HG03064 (cell line): ENCODE results near the gene VPS52.
A peak's percentile ranks its signal among the peaks of the same experiment; 100 is the strongest.

ENCODE experiments used
- ATAC-seq: cut with Tn5 transposase; IDR thresholded peaks from one replicate; pipeline ENCODE4 v1.9.1; 2021; ENCODE audit warnings: low read depth; ENCODE audit not compliant: unreplicated experiment

The VPS52 gene, protein sequence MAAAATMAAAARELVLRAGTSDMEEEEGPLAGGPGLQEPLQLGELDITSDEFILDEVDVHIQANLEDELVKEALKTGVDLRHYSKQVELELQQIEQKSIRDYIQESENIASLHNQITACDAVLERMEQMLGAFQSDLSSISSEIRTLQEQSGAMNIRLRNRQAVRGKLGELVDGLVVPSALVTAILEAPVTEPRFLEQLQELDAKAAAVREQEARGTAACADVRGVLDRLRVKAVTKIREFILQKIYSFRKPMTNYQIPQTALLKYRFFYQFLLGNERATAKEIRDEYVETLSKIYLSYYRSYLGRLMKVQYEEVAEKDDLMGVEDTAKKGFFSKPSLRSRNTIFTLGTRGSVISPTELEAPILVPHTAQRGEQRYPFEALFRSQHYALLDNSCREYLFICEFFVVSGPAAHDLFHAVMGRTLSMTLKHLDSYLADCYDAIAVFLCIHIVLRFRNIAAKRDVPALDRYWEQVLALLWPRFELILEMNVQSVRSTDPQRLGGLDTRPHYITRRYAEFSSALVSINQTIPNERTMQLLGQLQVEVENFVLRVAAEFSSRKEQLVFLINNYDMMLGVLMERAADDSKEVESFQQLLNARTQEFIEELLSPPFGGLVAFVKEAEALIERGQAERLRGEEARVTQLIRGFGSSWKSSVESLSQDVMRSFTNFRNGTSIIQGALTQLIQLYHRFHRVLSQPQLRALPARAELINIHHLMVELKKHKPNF

GRCh38 chr6:33271468-33272274, at the start of gene VPS52, which contains the start of gene RPS18:
TSS of gene VPS52 (minus strand) at chr6:33271876. CDS start at chr6:33271675, 201 bp downstream.
TSS of gene RPS18 (plus strand) at chr6:33272075. CDS start at chr6:33272120, 45 bp downstream.
- peak; percentile 79 for ATAC-seq

- no peak for ATAC-seq
Observed at GRCh38 chr6:33321227-33321626, 49.6 kb upstream of the VPS52 start.

DNA sequence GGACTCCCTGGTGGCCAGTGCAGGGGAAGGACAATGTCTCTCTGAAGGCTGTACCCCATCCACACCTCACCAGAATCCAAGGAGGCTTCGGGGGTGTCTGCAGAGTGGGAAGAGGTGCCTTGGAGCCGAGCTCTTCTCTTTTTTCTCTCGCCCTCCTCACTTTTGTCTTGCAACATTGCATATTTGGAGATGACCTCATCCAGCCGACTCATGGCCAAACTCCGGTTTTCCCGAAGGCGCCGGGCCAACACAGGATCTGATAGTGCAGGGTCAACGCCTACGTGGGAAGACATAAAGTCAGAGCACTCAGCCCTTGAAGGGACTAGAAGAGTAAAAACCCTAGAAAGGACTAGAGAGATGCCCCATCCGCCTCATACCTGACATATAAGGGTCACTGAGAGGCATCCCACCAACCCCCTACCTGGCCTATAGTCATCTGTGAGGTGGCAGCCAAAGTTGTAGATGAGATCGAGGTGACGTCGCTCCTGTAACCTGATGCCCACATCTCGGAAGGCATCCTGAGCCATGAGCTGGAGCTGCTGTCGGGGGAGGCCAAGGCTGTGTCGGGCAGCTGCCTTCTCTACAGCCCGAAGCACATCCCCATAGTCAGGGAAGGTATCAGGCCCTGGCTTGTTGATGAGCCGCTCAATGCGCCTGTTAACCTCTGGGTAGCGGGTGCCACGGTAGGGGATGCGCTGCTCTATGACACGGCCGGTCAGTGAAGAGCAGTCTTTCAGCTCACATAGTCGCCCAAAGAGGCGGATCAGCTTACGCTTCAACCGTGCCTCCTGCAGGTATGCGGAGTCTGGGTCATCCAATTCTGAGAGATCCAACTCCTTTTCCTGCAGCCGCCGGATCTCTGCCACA, 48.9 kb upstream of the VPS52 start:
- ATAC-seq, result no peak

DNA sequence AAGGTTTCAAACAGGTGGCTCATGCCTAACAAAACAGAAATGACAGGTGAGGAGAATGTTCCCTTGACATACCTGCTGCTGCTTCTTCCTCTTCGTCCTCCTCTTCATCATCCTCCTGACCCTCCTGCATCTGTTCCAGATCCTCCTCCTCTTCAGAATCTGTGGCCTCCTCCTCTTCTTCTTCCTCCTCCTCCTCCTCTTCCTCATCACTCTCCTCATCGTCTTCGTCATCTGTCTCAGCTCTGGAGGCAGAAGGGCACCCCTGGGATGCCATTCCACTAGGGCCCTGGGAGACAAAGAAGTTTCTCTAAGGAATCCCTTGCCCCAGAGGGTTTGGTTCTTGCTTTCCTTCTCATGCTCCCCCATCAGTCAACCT, 48.3 kb upstream of the VPS52 start:
- no peak for ATAC-seq

- no peak for ATAC-seq
Observed at GRCh38 chr6:33318426-33319073, 46.9 kb upstream of the VPS52 start.

GRCh38 chr6:33317669-33318425, 46.2 kb upstream of the VPS52 start, which contains the start of gene ZBTB22:
TSS of gene ZBTB22 (minus strand) at chr6:33317744. CDS start at chr6:33316916, 828 bp downstream.
- peak; percentile 45 for ATAC-seq

- ATAC-seq, result no peak
Observed at GRCh38 chr6:33317419-33317668, 45.7 kb upstream of the VPS52 start.

DNA sequence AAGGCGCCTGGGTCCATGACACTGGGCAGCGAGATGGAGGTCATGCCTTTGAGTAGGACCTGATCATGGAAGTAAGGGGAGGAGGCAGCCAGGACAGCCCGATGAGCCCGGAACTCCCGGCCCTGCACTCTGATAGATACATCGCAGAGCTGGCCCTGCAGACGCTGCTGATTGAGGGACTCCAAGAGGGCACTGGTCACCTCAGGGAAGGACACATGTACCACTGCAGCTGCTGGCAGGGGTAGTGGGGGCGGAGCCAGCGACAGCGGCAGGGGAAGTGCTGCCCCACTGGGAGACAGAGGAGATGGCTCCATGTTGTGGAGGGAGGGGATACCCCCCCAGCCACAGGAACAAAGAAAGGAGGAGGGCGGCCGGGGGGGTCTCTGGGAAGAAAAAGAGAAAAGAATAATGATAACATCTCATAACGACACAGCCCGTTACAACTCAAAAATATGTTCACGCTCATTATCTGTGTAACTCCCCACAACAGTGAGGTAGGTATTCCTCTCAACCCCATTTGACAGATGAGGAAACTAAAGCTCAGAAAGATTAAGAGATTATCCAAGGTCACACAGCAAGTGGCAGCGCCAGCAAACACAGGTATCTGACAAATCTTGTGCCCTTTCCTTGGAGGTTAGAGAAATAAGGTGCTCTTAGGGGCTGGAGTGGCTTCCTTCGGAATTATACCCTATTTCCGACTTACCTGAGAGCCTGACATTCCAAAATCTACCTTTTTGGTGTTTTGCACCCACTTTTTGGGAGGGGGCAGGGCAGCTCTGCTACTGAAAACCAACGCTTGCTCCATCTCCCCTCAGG, 45.1 kb upstream of the VPS52 start:
- no peak for ATAC-seq

DNA sequence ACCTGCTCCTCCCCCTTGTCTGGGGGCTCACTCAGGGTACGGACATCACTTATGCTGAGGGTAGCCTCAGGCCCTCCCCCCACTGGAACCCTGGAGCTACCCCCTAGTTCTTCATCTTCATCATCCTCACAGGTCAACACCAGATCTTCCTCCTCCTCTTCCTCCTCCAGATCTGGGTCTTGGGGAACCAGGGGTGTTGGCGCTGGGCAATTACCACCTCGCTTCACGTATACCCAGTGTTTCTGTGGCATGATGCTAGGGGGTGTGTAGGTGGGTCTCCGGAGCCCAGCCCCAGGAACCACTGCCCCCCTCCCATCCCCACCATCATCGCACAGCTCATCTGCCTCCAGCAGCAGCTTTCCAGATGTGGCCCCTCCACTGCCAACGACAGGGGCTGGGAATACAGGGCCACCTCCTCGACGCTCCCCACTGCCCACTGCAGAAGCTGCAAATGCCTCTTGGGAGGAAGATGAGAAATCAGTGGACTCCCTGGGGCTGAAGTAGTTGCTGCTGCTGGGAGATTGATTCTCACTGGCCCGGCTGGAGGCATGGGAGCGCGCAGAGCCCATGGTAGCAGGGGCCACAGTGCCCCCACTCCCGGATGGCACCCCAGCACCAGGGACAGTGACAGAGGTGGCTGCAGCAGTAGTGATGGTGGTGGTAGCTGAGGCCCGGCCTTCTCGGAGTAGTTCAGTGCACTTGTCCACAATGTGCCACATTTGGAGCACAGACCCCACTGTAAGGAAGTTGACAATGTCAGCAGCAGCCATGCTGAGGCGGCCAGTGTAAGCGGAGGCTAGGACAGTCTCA, 44.3 kb upstream of the VPS52 start:
- ATAC-seq, result no peak

DNA sequence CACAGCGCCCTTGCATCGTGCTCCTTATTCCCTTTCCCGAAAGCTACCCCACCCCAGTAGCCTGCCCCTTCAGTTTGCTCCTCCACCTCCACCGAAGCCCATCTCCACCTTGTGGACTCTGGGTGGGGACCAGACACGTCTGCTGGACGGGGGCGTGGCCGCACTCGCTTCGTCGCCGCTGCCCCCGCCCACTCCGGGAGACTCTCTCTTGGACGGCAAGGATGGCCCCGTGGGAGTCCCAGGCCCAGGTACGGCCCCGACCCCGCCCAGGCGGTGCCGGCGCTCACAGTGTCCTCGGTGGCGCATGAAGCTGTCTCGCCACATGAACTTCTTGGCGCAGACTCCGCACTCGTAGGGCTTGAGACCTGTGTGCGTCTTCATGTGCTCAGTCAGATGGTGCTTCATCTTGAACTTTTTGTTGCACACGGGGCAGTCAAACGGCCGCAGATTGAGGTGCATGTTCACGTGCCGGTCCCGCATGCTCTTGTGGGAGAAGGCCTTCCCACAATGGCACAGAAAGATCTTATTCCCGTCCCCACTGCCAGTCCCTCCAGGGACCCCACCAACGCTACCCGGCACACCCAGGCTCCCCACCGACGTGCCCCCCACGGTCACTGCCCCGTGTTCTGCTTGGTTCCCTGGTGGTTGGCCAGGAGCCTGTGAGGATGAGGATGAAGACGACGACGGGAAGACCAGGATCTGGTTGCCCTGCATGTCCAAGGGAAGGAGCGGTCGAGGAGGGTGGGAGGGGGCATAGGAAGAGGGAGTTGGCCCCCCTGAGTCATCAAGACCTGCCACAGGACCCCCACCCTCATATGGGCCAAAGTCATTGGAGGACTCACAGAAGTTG, 43.5 kb upstream of the VPS52 start:
- ATAC-seq, result no peak

GRCh38 chr6:33314515-33314942, 42.9 kb upstream of the VPS52 start:
- no peak for ATAC-seq

- ATAC-seq, result peak; percentile 30
Observed at GRCh38 chr6:33313709-33314514, 42.2 kb upstream of the VPS52 start, which contains the start of gene TAPBP. TSS of gene TAPBP (minus strand) at chr6:33314078. CDS start at chr6:33314041, 37 bp downstream.

- no peak for ATAC-seq
Observed at GRCh38 chr6:33313105-33313708, 41.5 kb upstream of the VPS52 start.

- ATAC-seq, result no peak
Observed at GRCh38 chr6:33312361-33313104, 40.9 kb upstream of the VPS52 start.
